ENCODE data around the gene GPC5. TPM values are rescaled to one million over a fixed set of nuclear protein-coding genes. Genes with fewer than 3 reads are reported as not detected.

GPC5 gene
- total RNA-seq, 1 donor from 2014 or later, result 2.2 TPM

DNA sequence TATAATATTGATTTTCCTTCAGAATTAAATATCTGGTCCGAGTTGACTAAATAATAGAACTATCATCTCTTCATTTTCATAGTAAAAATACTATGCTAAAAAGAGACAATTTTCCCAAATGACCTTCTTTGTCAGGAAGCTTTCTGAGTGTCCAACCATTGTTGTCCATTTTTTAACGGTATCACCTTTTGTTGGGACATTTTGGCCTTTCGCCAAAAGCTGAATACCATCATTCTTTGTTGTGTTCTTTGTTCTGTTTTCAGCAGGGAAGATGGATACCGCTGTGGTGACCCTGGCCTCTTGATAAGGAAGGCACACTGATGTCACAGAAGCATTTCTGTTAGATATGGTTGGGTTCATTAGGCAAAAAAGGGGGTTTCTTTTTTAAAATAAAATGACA is 1173.8 kb downstream of the GPC5 start:
- no peak for DNase-seq

DNA sequence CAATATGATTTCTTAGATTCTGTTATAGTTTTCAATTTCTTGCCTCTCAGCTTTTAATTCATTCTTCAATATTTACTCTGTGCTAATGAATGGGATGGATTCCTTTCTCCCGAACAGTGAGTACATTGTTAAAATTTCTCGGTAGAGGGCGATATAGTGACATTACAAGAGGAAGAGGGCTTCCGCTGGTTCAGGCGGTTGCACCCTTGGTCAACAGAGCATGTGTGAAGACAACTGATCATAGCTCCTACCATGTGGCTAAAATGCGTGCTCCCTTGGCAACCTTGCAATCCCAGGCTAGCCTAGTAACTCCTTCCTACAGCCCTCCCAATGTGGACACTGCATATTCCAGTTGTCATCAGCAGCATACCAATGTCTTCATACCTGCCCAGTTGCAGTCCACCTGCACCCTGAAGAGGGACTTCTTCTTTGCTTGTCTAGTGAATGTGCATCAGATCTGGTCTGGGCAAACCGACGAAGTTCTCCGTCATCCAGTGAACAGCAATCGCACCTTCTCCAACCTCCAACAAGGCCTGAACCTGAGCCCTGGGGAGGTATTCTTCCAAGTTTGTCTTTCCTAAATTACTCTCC is 1175.1 kb downstream of the GPC5 start:
- DNase-seq, result no peak

DNA sequence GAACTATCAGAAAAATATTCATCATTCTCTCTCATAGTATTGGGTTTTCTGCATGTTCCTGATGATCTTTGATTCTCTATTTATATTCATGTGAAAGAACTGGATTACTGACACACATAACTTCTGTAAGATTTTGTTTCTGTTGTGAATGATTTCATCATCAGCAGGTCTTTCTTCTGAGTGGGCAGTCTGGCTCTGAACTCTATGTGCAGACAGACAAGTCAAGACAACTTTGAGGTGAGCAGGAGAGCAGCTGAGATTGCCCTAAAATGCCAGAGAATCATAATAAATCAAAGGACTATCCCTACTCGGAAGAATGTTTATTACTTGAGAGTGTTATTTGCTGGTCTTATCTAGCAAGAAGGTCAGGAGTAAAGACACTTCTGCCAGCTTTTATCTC is 1176.1 kb downstream of the GPC5 start:
- no peak for DNase-seq

DNA sequence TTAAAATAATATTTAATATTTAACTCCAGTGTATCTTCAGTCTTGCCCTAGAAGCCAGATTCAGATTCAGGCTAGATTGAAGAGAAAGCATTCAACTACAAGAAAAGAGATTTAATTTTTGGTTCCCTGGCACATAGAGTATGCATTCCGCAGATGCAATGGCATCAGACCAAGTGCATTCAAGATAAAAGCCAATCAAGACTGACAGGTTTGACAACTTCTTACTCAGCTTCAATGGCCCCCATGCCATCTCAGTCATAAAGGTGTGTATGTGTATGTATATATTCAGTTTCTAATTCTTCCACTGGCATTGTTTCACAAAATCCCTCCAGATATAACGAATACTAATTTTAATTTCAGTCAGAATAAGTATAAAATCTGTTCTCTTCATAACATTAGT is 1177.4 kb downstream of the GPC5 start:
- no peak for DNase-seq

DNA sequence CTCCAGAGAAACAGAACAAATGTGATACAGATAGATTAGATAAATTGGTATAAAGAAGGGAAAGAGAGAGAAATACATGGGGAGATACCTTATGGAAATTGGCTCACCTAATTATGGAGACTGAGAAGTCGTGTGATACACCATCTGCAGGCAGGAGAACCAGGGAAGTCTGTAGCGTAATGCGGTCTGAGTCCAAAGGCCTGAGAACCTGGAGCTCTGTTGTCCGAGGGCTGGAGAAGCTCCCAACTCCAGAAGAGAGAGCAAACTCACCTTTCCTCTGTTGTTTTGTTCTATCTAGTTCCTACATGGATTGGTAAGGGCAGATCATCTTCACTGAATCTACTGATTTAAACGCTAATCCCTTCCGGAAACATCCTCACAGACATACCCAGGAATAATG is 1179.9 kb downstream of the GPC5 start:
- no peak for DNase-seq

DNA sequence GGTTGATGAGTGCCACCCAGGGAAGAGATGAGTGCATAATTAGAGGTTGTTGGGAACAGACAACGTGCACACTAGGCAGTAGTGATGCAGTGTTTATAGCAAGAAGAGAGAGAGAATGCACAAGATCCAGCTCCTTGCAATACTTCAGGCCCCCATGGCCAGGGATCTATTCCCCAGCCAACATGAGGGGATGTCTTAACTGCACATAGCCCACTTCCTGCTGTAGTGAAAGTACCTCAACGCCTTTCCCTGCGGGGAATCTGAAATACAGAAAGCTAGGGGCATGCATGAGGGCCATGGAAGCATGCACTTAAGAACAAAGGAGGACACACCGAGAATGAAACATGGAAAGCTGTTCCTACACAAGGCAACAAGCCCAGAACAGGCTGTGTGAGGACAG is 1191.5 kb downstream of the GPC5 start:
- DNase-seq, result no peak

DNA sequence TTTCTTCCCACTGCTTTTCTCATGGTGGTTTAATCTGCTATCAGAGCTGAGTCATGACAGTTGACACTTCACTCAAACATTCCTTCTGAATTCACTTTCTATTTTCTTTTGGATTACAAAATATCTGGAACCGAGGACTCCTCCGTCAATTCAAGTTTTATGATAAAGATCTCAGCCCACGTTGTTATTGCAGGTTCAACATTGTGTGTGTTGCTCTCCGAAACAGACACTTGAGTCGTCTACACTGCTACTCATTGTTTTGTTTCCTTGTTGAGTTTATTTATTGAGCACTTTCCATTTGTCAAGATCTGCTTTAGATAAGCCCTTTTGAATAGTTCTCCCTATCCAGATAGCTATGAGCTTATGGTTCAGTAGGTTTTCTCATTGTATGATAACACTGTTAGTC is 1192.1 kb downstream of the GPC5 start:
- no peak for DNase-seq

DNA sequence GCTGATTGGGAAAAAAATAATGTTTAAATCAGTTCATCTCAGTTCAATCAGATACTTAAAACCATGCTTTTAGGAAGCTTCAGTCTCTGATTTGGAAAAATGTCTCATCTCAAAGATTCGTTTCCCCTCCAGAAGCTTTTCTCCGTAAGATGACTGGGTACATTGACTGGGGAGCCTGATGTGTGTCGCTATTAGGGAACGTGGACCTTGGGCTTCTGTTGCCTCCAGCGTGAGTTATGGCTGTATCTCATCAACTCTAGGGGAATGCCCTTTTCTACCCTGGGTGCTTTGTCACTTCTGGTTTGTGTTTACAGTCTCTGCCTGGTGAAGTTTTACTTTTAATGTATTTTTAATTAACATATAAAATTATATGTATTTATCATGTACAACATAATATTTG is 1192.7 kb downstream of the GPC5 start:
- no peak for DNase-seq

DNA sequence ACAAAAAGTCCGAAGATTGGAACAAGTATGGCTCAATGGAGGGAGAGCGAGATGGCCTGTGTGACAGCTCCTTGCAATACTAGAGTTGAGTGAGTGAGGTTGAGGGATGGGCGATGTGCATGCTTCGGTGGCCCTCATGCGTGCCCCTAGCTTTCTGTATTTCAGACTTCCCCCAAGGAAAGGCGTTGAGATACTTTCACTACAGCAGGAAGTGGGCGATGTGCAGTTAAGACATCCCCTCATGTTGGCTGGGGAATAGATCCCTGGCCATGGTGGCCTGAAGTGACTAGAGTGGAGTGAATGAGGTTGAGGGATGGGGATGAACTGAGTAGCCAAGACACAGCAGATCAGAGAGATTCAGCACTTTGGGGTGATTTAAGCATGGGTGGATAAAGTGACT is 1194.3 kb downstream of the GPC5 start:
- no peak for DNase-seq

DNA sequence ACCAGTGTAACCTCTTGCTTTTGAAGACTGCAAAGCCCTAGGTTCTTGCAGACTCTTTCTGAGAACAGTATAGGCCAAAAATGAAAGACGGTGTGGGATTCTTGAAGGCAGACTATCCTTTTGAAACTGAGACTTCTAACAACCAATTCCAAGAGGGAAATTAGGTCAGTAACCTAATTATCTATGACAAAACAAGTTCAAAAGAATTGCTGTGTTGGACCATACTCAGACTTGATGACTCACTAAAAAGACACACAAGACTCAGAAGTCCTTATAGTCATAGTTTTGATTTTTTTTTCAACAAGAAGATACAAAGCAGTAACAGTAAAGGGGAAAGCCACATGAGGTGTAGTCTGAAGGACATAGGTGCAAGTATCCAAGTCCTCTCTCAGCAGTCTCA is 1204.1 kb downstream of the GPC5 start:
- DNase-seq, result no peak

DNA sequence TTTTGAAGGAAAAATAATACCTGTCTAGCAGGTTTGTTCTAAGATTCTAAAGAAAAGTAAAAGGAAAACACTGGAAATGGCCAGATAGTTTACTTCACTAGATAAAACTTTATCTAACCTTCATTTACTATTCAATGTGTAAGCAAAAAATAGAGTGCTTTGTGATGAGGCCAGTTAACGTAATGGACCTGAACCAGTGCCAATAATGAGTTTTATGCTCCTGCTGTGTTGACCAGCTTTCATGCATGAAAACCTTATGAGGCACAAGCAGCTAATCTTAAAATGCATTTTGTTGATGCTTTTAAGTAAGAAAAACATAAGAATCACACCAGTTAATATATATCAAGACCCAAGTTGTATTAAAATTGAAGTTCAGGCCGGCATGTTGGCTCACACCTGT is 1211.0 kb downstream of the GPC5 start:
- no peak for DNase-seq

DNA sequence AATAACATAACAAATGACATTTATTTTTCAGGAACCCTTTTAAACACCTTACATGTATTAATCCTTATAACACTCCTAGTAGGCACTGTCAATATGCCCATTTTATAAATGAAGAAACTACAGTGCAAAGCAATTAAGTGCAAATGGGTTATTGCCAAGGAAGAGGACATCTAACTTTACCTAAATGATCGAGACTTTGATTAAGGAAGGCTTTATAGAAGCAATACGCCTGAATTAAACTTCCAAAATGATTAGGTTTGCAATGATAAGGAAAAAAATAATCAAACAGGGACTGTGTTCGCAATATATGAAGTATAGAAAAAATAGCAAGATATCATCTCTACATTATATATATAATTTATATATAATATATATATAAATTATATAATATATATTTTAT is 1214.5 kb downstream of the GPC5 start:
- no peak for DNase-seq

DNA sequence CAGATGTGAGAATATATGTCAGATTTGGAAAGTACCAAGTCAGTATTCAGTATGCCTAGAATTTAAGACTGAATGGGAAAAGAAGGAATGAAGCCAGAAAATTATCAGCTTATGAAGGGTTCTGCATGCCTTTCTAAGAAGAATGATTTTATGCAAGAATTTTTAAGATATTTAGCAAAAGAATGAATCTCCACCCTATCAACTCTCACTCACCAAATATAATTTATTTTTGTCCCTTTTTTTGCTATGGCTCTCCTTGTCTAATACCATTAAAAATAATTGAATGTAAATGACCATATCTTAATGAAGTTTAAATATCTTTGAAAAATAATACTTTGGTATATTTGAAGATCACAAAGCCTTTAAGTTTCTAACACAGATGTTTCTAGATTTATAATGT is 1215.5 kb downstream of the GPC5 start:
- DNase-seq, result no peak

DNA sequence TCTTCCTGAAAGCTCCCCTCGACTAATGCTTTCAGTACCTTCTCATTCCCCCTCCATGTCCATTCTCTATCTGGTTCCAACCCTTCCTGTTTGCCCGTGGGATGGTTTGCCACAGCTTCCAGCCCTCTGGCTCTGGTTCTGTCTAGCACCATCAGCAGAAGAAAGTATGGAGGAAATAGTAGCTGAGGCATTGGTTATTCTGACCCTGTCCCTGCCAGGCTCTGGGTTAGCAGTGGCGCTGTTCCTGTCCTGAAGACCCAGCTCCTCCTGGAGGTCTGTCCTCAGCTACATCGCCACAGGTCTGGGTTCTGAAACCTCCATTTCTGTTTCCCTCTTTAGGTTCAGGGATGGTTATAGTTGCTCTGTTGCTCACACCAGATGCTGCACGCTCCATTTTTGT is 1223.6 kb downstream of the GPC5 start:
- no peak for DNase-seq

DNA sequence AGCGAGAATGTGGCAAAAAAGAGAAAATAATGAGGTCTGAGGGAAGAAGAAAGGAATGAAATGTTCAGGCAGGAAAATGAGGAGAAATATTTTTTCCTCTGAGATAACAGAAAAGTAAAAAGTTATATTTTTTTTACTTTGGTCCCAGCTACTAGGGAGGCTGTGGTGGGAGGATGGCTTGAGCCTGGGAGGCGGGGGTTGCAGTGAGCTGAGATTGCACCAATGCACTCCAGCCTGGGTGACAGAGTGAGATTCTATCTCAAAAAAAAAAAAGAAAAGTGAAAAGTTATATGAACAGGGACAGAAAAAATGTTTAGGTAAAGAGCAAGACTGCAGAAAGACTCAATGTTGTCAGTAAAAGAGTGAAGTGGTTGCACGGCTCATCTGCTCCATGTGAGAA is 1224.5 kb downstream of the GPC5 start:
- DNase-seq, result no peak

DNA sequence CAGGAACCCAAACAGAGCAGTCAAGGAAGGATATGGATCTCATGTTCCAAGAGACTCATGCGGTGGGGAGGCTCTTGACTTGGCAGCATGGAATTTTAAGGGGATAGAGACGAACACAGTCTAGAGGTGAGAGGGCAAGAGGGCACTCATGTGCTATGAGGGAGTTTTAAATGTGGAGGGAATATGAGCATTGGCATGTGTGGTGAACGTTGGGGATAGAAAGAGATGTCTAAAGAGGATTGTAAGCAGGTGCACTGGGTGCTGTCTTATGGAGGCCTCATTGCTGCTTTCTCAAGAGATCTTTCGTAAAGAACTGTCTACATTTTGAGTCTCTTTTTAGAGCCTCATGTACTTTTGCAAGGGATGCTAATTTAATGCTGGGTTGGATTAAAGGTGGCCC is 1227.9 kb downstream of the GPC5 start:
- DNase-seq, result no peak

DNA sequence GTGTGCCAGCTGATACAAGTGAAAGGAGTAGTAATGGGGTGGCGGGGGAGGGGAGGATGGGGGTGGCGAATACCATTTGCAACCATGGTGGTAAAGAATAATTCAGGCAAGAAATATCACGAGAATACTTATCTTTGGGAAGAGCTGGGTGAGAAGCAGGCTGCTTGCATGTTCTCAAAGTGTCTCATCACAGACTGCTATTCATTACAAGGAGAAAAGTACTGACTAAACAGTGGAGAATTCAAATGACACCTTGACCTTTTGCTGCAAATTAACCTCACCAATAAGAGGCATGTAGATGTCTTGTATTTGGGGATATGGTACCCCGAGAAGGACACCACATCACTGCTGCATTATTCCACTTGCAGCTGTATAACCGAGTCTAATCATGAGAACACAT is 1242.5 kb downstream of the GPC5 start:
- DNase-seq, result no peak

DNA sequence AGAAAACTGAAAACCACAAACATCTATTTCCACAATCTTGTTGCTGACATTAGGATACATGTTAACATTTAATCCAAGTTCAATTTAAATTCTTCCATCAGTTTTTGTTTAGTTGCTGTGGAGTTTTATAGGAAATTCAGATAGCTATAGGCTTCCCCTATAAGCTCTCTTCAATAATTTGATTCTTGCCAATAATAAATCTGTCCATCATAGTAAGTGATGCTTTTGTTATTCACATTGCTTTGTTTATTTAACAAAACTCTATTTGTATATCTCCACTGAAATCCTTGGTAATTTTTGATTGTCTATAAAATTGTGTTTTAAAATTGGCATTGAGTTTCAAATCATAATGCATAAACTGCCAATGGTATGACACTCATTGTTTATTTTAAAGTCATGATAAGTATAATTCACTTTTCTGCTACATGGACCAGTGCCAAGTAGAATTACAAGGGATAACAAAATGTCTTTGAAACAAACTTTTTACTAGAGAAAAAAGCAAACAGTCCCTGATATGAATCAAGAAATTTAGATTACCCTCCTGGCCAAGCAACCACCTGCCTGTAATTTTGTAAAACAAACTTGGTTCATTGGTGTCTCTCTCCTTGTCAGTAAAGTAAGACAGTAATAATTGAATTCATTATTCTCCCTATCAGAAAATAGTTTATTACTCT is 1250.9 kb downstream of the GPC5 start:
- no peak for DNase-seq

DNA sequence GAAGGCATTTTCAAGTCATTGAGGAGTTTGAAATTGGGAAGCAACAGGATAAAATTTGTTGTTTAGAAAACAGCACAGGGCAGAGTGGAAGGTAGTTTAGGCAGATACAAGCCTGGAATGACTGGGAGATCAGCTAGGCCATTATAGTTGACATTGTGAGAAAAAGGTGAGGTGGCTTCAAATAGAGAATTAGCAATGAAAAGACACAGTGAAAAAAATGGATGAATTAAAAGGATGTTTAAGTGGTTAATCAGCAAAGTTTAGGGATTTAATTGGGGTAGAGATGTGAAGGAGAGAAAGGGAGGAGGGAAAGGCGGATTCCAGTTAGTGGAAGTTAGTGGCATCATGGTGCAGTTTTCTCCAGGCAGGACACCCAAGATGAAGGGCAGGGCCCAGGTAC is 1257.7 kb downstream of the GPC5 start:
- DNase-seq, result no peak

DNA sequence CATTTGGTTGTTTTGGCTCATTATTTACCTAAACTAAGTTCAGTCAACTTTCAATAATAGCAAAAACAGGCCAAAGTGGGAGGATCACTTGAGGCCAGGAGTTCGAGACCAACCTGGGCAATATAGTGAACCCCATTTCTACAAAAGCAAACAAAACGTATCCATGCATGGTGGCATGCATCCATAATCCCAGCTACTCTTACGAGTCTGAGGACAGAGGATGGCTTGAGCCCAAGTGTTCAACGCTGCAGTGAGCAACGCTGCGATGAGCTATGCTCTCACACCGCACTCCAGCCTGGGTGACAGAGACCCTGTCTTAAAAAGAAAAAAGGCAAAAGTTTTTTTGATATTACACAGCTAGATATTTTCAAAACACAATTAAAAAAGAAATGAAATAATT is 1258.2 kb downstream of the GPC5 start:
- DNase-seq, result no peak

DNA sequence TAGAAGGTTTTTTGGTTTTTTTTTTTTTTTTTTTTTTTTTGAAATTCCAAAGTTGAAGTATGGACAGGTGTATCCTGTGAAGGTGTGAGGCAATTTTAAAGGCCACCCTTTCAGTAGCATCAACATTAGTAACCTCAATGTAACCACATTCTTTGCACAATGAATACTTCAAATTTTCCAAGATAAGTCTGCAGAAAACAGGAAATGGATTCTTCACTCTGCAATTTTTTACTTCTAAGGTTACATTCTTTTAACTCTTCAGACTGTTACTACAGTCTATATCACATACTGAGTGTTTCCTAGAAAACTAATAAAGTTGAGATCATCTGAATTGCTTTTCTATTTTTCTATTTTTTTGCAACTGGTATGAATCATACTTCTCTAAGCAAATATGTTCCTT is 1259.1 kb downstream of the GPC5 start:
- no peak for DNase-seq

DNA sequence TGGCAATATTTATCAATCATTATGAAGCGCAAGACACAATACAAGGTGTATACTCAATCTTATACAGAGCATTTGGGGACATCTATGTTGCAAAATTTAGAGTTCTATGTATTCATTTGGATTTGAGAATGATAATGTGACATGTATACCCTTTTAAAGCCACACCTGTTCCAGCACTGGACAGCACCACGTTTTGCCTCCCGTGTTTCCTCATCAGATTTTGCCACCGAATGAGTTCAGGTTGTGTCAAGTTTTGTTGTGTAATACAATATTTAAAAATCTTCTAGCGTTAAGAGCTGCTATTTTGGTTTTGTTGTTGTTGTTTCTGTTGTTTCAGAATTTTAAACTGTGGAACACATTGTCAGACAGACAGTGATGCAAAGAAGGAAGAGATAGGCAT is 1259.9 kb downstream of the GPC5 start:
- no peak for DNase-seq

DNA sequence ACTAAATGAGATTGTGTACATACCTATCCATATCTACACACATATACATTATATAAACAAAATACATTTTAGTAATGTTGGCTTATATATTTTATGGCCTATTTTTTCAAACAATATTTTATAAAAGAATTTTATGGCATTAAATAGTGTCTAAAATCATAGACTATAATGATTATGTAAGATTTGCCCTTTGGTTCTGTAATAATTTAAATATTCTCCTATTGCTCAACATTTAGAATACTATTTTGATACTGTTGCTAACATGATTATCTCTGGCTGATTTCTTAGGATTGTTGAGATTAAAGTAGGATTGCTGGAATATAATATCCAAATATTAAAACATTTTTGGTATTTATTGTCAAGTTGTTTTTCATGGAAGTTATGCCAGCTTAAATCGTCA is 1263.0 kb downstream of the GPC5 start:
- no peak for DNase-seq

DNA sequence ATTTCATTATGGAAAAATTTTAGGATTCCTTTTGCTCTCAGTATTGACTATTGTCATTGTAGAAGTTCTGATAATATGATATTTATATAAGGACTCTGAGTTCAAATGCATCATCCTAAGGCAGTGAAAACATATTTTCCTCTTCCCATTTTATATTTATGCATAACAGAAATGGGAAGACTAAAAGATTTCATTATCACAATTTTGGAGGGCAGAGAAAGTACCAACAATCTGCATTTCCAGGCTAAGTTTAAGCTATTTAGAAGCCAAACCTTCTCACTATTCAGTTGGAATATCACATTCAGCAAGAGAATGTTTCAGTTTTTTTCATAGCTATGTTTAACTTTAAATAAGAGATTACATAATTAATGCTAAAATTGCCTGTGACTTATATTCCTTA is 1269.7 kb downstream of the GPC5 start:
- no peak for DNase-seq

DNA sequence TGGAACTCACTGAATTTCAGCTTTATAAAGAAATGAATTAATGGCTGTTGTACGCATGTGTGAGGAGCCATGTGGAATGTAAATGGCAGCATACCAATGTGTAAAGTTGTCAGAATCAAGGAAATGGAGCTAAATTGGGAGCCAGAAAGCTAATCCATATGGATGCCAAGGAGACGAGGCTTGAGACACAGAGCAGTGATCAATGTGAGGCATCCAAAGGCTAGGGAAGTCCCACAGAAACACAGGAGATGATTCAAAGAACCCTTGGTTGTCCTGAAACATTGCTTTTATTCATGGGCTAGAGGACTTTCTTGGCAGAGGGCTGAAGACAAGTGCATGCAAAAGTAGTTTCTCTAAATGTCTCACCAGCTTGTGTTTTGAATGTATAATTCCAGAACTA is 1271.7 kb downstream of the GPC5 start:
- no peak for DNase-seq
